HepG2 (cell line): ENCODE results near the gene CCL24. TPM values are rescaled to one million over a fixed set of nuclear protein-coding genes. Genes with fewer than 3 reads are reported as not detected.
"Not testable (repeated sequence)": the region's sequence is repeated elsewhere in the genome, so short reads cannot be mapped to it uniquely, and the experiment has no call there.

ENCODE experiments used
- ATAC-seq: fragments of 200-7000 bp; cut with Tn5 transposase; 3 replicates; pipeline ENCODE4 v1.9.1; 2020; ENCODE audit warnings: mild to moderate bottlenecking, moderate library complexity
- BruUV-seq: library from RNA; stranded (reverse); fragments of 400-500 nt; replicated peaks from 2 replicates; lab custom pipeline; 2021; lab: Mats Ljungman, UMichigan
- CTCF ChIA-PET: fragments of 300-600 bp; formaldehyde crosslinking; extraction: SDS; loops from one replicate; lab custom pipeline; 2021; ENCODE audit warnings: low total read pairs, inconsistent platforms, low intra/inter-chr PET ratio; lab: Yijun Ruan, JAX
- POLR2A ChIA-PET: fragments of 350-600 bp; sonication (Branson Sonifier 250); formaldehyde crosslinking; loops from one replicate; lab custom pipeline; 2020; ENCODE audit warnings: antibody characterized with exemption, inconsistent platforms; lab: Yijun Ruan, JAX
- DNase-seq: peaks from one replicate; pipeline ENCODE4 v3.0.0-alpha.2; 2015; ENCODE audit warnings: low spot score
- FAIRE-seq: peaks from 3 replicates; lab custom pipeline; 2011; peaks lifted over from hg19 to GRCh38; lab: Jason Lieb, UNC
- H2AFZ ChIP-seq: one replicate; pipeline ENCODE4 v1.6.1; 2011; ENCODE audit warnings: low read length, inconsistent platforms
- H3K27ac ChIP-seq: fragments of 300-600 bp; 3 replicates; pipeline ENCODE4 v1.8.0; 2011; ENCODE audit warnings: mixed run types, mild to moderate bottlenecking, mixed read lengths, low read length, inconsistent platforms; ENCODE audit not compliant: insufficient read depth; ENCODE audit errors: extremely low read length
- H3K27me3 ChIP-seq, 2 experiments: fragments of 200-600 bp in 1 of 2; 2 replicates in 1 of 2; 3 replicates in 1 of 2; pipeline versions ENCODE4 v1.6.0 to v1.8.0; 2011; ENCODE audit warnings: low read length in 2 of 2, mild to moderate bottlenecking in 2 of 2, moderate library complexity in 2 of 2, inconsistent platforms in 1 of 2; ENCODE audit not compliant: insufficient read depth in 2 of 2, control insufficient read depth in 1 of 2
- H3K36me3 ChIP-seq, 2 experiments: fragments of 200-600 bp in 1 of 2; replicated peaks in 1 of 2; 2 replicates in 1 of 2; 3 replicates in 1 of 2; pipeline versions ENCODE4 v1.5.1 to v1.8.0; 2011; ENCODE audit warnings: low read length in 2 of 2, inconsistent platforms in 1 of 2; ENCODE audit not compliant: insufficient read depth in 2 of 2, control insufficient read depth in 1 of 2
- H3K4me1 ChIP-seq: 2 replicates; pipeline ENCODE4 v1.5.1; 2012; ENCODE audit warnings: low read length, inconsistent platforms; ENCODE audit not compliant: insufficient read depth
- H3K4me2 ChIP-seq: 2 replicates; pipeline ENCODE4 v1.6.0; 2011; ENCODE audit warnings: low read depth, low read length, inconsistent platforms
- H3K4me3 ChIP-seq, 3 experiments: fragments of 200-600 bp in 1 of 3; sonication (generic), shearing (Covaris generic) in 1 of 3; replicated peaks in 1 of 3; 2 replicates each; pipeline ENCODE4 v1.5.1; 2011 to 2016; ENCODE audit warnings: low read length in 3 of 3, inconsistent platforms in 2 of 3, low read depth in 2 of 3, mild to moderate bottlenecking in 2 of 3, control low read depth in 1 of 3, mixed read lengths in 1 of 3; ENCODE audit not compliant: insufficient read depth in 1 of 3
- H3K79me2 ChIP-seq: one replicate; pipeline ENCODE4 v1.6.1; 2011; ENCODE audit warnings: low read length, inconsistent platforms; ENCODE audit not compliant: insufficient read depth
- H3K9ac ChIP-seq: 2 replicates; pipeline ENCODE4 v1.6.0; 2011; ENCODE audit warnings: mild to moderate bottlenecking, low read depth, low read length, inconsistent platforms; ENCODE audit not compliant: insufficient read depth
- H3K9me3 ChIP-seq: 2 replicates; pipeline ENCODE4 v1.5.1; 2012; ENCODE audit warnings: mild to moderate bottlenecking, low read length
- H4K20me1 ChIP-seq: 2 replicates; pipeline ENCODE4 v1.6.0; 2011; ENCODE audit warnings: inconsistent platforms, mild to moderate bottlenecking, low read length, moderate library complexity; ENCODE audit not compliant: insufficient read depth
- FOSL2 ChIP-seq: sonication (generic); formaldehyde crosslinking; IDR thresholded peaks from 2 replicates; pipeline ENCODE4 v1.4.0; 2020; ENCODE audit warnings: missing genetic modification reagents
- MAFF ChIP-seq: IDR thresholded peaks from 2 replicates; pipeline ENCODE4 v1.6.1; 2011; ENCODE audit warnings: low read depth, low read length, improper control_type of control experiment
- MAFK ChIP-seq, 2 experiments: IDR thresholded peaks in 1 of 2; conservative IDR thresholded peaks in 1 of 2; 2 replicates each; pipeline ENCODE4 v1.6.1; 2011; ENCODE audit warnings: improper control_type of control experiment in 2 of 2, low read length in 2 of 2
- WGBS: methylation state at CpG from one replicate; pipeline ENCODE4 v1.1.6; 2017; ENCODE audit warnings: low lambda C conversion rate; 5-methylcytosine and 5-hydroxymethylcytosine counted together
- in situ Hi-C: cut with HindIII; loops from 2 replicates; pipeline ENCODE4 v1.10.0; 2017; ENCODE audit warnings: low pct_unique_long_range_greater_than_20kb; ENCODE audit not compliant: extremely low pct_ligation_motif_present
- intact Hi-C: fragments of 100-400 bp; cut with micrococcal nuclease; formaldehyde crosslinking; loops from one replicate; pipeline ENCODE4 v1.10.0; 2022; ENCODE audit not compliant: unreplicated experiment
- polyA plus RNA-seq, 8 experiments: library from polyadenylated mRNA; depleted of rRNA in 3 of 8; stranded (reverse) in 7 of 8; unstranded in 1 of 8; fragments of >200 nt; fragmentation: Illumina TruSeq in 4 of 8; extraction: Trizol in 4 of 8; gene quantifications; 2 replicates each; pipeline versions ENCODE4 v1.2.1 to v1.2.3, GENCODE V29; 2011 to 2016; ENCODE audit warnings: low read depth in 4 of 8, missing spikeins in 1 of 8, mixed read lengths in 1 of 8; ENCODE audit not compliant: insufficient read depth in 1 of 8
- total RNA-seq, 5 experiments: library from RNA; depleted of rRNA; stranded (reverse); fragments of >200 nt; fragmentation: Illumina TruSeq; extraction: Trizol; gene quantifications; 2 replicates each; pipeline ENCODE4 v1.2.3, GENCODE V29; 2016; ENCODE audit warnings: low read depth in 1 of 5
- TF ChIP-seq, protein P1 (sequence below): sonication (generic); formaldehyde crosslinking; IDR thresholded peaks from 2 replicates; pipeline ENCODE4 v1.5.0; 2020; ENCODE audit warnings: mild to moderate bottlenecking, missing genetic modification reagents
- TF ChIP-seq, protein P2 (sequence below): sonication (generic); formaldehyde crosslinking; IDR thresholded peaks from 2 replicates; pipeline ENCODE4 v1.4.0; 2020; ENCODE audit warnings: missing genetic modification reagents

The CCL24 gene
- total and polyA plus RNA-seq, 2 of the 13 experiments (the other 11 are each of a cell fraction or from before 2014, with no cell fraction given) = not detected

DNA sequence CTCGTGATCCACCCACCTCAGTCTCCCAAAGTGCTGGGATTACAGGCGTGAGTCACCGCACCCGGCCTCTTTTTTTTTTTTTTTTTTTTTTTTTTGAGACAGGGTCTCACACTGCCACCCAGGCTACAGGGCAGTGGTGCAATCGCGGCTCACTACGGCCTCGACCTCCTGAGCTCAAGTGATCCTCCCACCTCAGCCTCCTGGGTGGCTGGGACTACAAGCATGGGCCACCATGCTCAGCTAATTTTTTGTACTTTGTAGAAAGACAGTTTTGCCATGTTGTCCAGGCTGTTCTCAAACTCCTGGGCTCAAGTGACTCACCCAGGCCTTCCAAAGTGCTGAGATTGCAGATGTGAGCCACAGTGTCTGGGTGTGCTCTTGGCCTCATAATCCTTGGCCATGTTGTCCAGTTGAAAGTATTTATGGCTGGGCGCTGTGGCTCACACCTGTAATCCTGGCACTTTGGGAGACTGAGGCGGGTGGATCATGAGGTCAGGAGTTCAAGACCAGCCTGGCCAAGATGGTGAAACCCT lies 41.3 kb upstream of the CCL24 start:
- H3K79me2 ChIP-seq, ATAC-seq, H4K20me1 ChIP-seq, H3K4me3 ChIP-seq, H3K27me3 ChIP-seq, H3K9me3 ChIP-seq, H3K36me3 ChIP-seq, in situ Hi-C loops, CTCF ChIA-PET, FAIRE-seq, H2AFZ ChIP-seq, H3K27ac ChIP-seq, BruUV-seq, DNase-seq, POLR2A ChIA-PET, H3K4me2 ChIP-seq, H3K9ac ChIP-seq: not testable (repeated sequence)
- intact Hi-C loops = loop anchor here (2.0 to 5.0 kb wide), 2 partner anchors 20 to 277 kb away; no protein-coding TSS in a partner anchor
- peaks cover 22% of the 10 kb centered on the region for H3K4me1 ChIP-seq
- TF ChIP-seq, protein P1, sequence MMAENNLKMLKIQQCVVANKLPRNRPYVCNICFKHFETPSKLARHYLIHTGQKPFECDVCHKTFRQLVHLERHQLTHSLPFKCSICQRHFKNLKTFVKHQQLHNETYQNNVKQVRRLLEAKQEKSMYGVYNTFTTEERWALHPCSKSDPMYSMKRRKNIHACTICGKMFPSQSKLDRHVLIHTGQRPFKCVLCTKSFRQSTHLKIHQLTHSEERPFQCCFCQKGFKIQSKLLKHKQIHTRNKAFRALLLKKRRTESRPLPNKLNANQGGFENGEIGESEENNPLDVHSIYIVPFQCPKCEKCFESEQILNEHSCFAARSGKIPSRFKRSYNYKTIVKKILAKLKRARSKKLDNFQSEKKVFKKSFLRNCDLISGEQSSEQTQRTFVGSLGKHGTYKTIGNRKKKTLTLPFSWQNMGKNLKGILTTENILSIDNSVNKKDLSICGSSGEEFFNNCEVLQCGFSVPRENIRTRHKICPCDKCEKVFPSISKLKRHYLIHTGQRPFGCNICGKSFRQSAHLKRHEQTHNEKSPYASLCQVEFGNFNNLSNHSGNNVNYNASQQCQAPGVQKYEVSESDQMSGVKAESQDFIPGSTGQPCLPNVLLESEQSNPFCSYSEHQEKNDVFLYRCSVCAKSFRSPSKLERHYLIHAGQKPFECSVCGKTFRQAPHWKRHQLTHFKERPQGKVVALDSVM (CRISPR knock-in tag) = peak; percentile 91
- TF ChIP-seq, protein P2, sequence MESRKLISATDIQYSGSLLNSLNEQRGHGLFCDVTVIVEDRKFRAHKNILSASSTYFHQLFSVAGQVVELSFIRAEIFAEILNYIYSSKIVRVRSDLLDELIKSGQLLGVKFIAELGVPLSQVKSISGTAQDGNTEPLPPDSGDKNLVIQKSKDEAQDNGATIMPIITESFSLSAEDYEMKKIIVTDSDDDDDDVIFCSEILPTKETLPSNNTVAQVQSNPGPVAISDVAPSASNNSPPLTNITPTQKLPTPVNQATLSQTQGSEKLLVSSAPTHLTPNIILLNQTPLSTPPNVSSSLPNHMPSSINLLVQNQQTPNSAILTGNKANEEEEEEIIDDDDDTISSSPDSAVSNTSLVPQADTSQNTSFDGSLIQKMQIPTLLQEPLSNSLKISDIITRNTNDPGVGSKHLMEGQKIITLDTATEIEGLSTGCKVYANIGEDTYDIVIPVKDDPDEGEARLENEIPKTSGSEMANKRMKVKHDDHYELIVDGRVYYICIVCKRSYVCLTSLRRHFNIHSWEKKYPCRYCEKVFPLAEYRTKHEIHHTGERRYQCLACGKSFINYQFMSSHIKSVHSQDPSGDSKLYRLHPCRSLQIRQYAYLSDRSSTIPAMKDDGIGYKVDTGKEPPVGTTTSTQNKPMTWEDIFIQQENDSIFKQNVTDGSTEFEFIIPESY (CRISPR knock-in tag) = peak; percentile 34; the same call in 1 of the 2 replicates
- TF ChIP-seq FOSL2 (CRISPR knock-in tag) (peak; percentile 28; the same call in 1 of the 2 replicates), MAFF (peak; percentile 54), MAFK (conservative IDR thresholded peaks at IDR 0.05 in 1 of 2, IDR thresholded peaks at IDR 0.05 in 1 of 2; ENCODE audit: low read length in 2 of 2) (peak; percentile 70 to 73)
- WGBS = 50% methylated on average over 10 of the region's 10 CpGs
